Activated CD8-positive, alpha-beta memory T cell treated with anti-CD3 and anti-CD28 coated beads, Interleukin-2, amount 50 U/mL, for 4 hours (primary cell): ENCODE data around the gene AFAP1.

Experiments used
- DNase-seq: peaks from one replicate; pipeline ENCODE4 v3.0.0-alpha.2; 2020

Gene AFAP1

DNA sequence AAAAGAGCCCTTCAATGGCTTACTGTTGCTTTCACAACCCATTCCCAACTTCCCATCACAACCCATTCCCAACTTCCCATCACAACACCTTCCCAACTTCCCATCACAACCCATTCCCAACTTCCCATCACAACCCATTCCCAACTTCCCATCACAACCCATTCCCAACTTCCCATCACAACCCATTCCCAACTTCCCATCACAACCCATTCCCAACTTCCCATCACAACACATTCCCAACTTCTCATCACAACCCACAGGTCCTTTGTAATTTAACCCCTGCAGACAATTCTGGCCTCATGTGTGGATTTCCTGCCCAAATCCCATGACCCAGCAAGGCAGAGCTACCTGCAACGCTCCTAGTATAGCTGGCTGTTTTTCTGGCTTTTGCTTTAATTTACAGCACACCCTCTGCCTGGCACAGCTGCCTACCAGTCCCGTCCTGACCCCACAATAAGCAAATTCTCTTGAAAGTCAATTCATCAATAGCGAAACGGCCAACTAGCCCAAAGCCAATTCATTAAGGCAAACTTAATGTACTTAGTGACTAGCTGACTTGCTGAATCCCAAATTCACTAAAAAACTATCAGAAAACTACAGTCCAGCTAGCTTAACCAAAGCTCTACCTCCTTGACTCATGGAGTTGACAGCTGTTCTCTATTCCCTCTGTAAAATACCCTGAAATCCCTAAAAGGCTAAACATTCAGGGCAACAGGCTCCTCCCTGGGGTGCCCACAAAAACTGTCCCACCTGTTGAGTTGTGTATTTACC is 75.6 kb downstream of the AFAP1 start:
- no peak for DNase-seq

DNA sequence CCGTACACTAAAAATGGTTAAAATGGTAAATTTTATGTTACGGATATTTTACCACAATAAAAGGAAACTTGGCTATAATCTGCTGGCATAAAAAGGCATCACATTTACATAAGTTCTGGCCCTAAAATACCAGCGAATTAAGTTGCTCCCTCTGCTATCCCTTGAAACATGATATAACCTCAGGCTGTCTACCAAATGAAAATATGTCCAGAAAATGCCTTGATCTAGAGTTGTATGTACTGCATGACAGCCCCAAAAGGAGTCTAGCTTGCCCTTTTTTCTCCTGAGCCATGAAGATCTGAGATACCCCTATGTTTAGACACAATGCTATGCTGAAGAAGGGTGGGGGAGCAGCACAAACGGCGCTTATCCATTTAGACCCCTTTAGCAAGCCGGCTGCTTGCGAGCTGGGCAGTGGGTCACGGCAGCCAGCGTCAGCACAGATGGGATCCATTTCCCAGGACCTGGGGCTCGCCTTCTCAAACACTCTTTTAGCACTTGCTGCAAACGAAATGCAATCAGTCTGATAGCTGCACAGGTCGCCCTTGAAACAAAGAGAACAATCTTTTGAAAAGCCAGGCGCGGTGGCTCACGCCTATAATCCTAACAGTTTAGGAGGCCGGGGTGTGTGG is 77.0 kb downstream of the AFAP1 start:
- DNase-seq, result no peak

DNA sequence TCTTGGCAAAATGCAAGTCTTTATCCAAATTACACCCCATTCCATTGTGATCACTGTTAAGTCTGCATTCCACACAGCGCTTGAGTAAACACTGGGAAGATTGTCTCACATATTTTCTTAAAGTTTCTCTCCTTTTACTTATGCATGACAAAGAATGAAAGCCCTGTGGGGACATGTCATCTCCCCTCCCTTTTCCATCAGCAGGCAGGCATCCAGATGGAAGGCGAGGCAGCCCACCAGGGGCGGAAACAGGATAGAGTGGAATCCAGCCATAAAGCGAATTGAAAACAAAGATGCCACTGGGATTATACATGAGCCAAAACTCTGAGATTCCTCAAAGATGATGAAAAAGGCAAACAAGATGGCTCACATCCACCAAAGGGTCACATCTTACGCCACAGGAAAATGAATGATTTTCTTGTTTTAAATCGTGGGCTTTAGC is 78.2 kb downstream of the AFAP1 start:
- DNase-seq, result no peak

DNA sequence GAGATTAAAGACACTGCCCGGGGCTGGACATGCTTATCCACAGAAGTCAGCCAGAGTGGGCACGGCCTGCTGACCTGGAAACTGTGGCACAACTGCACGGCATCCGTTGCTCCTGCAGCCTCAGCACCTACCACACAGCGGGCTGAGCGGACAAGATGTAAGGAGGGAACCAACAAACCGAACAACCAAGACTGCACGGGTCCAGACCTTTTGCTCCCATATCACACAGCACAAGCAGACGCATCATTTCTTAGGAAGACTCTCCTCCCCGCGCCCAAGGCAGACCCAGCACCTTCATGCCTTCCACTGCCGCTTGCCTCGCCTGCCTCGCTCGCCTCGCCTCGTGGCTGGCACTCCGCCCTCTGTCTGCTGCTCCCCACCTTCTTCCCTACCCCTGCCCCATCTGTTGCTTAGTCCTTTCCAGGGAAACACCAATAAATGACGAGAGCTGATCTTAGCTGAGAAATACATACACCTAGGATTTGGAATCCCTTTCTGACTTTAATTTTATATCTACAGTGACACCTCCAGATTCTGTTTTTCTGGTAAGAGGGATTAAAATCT is 79.0 kb downstream of the AFAP1 start:
- DNase-seq, result no peak

DNA sequence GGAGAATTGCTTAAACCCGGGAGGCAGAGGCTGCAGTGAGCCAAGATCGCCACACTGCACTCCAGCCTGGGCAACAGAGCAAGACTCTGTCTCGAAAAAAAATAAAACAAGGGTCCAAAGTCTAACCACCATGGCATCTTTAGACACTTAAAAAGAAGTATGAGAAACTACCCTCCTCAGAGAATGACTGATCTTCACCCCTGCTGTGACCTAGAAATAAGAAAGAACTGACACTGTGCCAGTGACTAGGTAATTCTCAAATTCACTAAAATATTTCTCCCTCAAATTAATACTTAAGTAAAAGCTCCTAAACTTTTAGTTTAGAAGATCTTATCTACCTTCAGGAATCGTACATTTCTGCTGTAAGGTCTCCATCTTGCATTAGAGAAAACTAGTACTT is 80.3 kb downstream of the AFAP1 start:
- no peak for DNase-seq

DNA sequence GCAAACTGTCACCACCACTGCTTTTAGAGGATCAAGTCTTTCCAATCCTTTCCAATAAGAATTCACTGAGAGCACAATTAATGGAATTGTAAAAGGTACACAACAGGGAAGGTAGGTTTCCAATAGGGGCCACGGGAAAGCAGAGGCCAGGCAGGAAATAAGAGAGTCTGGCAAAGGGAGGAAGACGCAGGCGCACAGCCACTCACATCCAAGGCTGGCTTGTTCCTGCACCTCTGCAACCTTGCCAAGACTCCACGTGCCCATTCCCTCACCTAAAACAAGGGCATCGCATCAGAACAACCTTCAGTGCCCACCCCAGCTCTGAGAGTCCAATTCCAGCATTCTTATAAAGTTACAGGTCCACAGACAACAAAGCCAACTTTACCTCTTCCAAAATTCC is 81.2 kb downstream of the AFAP1 start:
- DNase-seq, result no peak

DNA sequence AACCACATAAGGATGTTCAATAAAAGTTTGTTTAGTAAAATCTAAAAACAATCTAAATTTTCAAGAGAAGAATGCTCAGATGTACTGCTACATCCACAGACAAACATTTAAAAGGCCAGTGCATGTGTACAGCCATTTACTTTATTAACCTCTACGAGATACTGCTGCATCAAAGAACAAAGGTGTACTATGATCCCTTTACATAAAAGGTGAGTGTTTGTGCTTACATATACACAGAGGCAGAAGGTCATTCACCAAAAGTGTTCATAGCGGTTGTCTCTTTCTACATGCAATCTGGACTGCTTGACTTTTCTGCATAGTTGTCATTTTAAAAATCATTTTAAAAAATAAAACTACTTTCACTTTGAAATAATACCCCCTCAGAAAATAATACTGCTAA is 81.7 kb downstream of the AFAP1 start:
- no peak for DNase-seq

DNA sequence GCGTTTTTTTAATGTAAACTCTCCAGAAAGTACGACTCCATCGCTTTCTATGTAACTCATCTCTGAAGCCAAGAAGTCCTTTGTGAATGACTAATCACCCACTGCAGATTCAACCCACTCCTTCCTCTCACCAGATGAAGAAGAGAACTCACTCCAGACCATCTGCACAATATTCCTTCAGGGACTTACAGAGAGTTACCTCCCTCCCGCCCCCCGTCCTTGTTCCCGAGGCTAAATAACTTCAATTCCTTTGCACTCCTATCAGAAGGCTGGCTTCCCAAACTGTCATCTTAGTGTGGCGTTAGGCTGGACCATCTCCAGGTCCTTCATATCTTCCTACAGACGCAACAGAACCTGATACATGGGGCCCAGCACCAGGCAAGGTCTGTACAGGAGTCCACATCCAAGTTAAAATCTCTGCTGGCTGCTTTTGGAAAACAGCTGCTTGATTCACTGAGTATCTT is 82.4 kb downstream of the AFAP1 start:
- DNase-seq, result no peak

DNA sequence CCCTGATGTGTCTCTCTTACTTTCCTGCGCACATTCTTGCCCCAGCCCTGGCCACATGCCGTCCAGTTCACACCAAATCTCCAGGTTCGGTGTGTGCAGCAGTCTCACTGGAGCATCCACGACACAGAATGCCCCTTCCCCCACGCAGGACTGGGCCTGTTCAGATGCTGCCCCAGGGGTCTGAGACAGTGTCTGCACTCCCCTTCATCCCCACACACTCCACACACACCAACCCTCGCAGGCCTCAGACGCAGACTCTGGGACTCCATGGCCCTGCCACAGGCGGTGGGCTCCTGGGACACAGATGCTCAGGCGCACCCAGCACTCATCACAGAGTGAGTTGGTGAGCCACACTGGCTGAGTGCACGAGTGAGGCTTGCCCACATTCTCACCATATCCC is 83.9 kb downstream of the AFAP1 start:
- DNase-seq, result no peak

DNA sequence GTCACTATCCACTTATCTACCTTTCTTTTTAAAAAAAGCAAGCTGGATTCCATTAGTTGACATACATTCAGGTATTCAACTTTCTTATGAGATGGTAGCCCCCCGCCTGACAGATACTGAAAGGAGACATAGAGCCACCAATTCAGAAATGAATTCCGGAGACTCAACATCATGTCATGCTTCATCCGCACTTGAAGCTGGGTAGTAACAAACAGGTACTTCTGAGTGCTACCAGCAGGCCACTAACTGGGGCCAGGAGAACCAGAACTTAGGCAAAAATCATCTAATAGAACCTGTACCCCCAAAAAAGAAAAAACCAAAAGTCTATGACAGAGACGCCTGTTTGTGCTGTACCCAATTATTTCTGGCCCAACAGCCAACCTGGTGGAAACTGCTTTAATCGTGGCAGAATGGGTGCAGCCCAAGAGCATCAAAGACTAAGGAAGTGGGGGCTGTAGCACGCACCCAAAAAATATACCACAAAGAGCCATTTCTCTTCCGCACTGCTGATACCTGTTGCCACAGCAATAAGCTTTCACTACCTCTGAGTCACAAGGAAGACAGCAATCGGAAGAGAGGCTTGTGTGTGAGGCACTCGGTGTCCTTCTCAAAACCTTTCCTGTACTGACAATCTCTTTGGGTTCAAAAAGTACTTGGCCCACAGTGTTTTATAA is 84.8 kb downstream of the AFAP1 start:
- DNase-seq, result peak; percentile 40

DNA sequence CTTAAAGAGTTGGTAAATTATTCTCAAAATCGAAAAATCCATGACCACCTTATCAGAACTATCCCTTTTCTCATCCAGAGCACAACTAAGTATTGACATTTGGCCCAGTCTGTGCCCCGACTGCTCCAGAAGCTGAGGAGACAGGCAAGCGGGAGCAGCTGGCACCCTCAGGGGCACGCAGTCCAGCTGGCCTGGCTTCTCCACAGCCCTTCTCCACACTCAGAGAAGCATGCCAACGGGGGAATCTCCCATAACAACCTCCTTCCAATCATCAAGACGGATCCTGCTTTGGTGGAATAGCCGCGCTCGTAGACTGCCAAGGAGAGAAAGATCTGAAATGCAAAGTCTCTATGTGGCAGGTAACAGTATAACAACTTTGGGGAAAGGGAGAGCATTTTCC is 85.4 kb downstream of the AFAP1 start:
- no peak for DNase-seq

DNA sequence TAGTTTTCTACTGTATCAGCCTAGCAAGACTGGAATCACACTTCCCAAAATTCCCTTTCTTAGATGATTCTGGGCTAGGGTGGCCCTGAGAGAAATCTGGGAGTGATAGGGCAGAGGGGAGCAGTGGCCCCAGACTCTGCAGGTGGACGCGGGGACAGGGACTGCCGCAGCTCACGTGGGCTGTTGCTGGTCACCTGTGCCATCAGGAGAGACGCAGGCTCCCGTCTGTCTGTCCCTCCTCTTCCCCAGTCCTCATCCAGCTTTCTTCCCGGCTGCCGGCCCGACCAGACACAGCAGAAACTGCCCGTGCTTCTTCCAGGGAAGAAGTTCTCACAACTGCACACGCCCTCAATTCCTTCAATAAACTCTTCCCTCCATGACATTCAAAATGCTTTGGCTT is 86.4 kb downstream of the AFAP1 start:
- DNase-seq, result no peak

DNA sequence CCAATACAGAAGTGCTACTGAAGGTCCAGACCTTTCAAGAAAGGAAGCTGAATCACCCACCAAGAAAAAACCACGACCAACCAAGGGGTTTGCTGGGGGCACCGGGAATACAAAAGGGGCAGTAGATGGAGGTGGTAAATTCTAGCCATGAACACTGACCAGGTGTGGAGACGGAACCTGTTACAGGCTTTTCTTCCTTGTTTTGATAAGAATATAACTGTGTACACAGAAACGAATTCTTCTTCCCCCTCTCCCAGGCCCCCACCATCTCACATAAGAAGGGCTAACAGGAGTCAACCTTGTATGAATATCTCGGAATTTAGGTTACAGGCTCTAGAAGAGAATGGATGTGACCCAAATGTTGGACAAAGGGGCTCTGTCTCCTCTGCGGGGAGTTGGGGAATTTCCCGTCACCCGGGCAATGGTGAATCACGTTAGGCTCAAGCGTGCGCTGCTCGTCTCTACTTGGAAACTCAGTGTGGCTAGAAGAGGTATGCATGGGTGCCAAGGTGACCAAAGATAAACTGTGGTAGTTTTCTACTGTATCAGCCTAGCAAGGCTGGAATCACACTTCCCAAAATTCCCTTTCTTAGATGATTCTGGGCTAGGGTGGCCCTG is 87.0 kb downstream of the AFAP1 start:
- DNase-seq, result no peak

DNA sequence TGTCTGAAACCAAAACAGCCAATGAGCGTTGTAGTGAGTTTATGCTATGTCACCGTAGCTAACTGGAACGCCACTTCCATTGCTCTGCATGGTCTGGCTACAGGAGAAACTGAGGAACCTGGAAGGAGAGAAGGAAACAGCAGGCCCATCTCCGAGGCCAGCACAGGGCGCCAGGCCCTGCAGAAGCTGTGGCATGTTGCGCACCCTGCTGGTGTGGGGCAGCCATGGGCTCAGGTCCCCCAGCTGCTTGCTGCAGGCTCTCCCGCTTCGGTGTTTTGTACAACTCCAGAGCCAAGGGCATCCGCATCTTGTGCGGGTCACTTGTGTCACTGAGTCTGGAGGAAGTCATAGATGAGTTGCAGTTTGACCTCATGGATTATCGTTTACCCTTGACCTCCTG is 89.2 kb downstream of the AFAP1 start:
- no peak for DNase-seq

DNA sequence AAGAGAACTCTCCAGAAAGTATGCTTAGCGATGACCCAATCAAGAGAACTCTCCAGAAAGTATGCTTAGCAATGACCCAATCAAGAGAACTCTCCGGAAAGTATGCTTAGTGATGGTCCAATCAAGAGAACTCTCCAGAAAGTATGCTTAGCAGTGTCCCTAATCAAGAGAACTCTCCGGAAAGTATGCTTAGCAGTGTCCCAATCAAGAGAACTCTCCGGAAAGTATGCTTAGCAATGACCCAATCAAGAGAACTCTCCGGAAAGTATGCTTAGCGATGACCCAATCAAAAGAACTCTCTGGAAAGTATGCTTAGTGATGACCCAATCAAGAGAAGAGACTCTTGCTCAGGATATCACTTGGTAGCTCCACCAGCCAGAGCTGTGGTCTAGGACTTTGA is 92.5 kb downstream of the AFAP1 start:
- no peak for DNase-seq

DNA sequence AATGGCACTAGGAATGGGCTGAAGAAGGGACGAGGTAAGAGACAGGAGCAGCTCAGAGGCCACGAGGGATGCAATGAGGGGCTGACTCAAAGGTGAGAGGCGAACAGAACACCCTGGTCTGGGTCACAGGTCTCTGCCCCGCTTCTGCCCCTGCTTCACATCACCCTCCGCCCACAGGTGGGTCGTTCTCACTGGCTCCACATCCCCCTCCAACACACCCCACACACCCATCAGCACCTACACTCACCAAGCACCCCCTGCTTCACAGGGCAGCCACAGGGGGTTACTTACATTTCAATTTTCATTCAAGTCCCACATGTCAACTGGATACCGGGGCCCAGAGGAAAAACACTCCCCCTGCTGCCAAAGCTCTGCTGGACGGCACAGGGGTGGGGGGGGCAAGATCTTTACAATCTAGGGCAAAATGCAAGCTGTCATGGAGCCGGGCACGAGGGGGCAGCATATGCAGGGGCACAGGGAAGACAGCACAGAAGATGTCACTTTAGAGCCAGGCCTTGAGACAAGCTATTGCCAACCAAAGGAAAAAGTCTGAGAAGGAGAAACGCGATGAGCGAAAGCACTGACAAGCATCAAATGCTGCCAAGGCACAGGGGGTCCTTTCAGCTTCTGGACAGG is 94.0 kb downstream of the AFAP1 start:
- peak; percentile 39 for DNase-seq

DNA sequence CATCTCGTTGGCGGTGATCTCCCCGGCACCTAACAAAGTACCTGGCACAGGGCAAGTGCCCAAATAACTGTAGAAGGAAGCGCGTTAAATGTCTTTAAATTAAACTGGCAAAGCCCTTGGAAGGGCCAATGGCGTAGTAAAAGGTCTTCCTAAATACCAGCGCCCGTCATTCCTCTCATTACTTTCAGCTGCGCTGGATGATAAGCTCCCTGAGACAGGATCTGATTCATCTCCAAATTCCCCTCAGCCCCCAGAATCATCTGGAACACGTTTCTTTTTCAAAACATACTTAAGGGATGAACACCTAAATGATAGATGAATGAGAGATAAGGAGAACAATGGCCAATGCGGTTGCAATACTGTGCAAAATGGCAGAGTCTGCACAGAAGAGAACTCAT is 95.1 kb downstream of the AFAP1 start:
- no peak for DNase-seq

DNA sequence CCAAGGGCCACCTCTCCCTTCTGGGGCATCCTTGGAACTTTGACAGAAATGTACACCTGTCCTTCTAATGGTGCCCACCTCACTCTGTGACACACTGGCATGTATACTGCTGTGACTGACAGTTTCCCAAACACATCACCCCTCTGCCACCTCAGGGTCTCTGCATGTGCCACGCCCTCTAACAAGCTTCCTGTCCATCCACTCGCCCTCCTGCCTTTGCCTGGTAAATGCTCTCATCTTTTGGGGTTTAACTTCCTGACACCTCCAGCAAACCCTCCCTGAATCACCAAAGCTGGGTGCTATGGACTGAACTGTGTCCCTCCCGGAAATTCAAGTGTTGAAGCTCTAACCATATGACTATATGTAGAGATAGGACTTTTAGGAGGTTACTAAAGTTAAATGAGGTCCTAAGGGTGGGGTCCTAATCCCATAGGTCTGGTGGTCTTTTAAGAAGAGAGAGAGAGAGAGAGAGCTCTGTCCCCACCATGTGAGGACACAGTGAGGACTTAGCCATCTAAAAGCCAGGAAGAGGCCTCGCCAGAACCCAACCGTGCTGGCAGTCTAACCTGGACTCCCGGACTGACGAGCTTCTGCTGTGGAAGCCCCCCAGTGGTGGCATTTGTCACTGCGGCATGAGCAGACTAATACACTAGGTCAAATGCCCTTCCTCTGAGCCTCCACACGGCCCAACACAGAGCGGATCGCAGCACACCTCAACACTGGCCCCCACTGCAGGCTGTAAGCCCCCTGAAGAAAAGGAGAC is 95.6 kb downstream of the AFAP1 start:
- DNase-seq, result peak; percentile 74

DNA sequence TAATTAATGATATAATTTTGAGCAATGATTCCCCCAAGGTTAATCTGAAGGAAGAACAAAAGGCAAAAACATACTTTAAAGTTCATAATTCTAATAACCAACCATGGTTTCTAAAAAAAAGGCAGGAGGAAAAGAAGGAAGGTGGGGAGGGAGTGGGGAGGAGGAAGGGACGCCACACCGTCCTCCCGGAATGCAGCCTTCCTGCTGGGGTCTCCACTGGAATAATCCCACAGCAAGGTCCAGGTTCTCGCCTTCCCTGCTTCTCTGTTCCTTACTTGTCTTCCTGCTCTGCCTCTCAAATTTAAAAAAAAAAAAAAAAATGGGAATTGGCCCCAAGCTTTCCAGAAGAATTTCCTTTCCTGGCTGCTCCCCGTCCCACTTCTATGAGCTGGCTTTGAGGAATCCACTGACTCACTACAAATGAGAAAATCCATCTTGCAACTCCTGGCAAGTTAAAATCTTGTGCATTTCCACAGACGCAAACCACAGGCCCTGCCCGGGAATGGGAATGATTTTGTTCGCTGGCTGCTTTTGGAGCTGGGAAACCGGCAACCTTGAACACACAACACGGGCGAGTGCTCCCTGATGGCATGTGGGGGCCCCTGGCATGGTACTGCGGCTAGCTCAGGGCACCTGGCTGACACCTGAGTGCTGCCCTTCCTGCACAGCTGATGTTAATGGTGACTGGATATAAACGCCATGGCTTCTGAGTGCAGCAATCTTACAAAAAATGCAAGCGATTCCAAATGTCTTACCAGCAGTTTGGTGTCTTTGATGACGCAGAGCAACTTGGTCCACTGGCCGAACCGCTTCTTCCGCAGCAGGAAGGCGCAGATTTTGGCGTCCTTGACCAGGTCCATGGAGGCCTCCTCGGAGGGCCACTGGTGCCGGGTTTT is 97.0 kb downstream of the AFAP1 start:
- no peak for DNase-seq

DNA sequence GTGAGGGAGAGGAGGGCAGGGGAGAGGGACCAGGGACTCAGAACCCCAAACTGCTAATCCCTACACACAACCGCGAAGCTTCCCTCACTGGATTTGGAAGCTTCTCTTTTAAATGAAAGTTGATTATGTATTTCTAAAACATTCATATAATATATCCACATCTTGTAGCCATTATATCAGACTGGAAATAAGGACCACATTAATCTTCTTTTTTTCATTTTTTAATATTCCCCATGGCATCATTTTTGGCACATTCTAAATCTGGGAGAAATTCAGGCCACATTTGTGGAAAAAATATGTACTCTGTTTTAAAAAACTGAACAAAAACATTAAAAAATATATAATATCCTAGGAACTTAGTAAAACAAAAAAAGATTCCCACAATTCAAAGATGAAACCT is 97.8 kb downstream of the AFAP1 start:
- DNase-seq, result no peak

DNA sequence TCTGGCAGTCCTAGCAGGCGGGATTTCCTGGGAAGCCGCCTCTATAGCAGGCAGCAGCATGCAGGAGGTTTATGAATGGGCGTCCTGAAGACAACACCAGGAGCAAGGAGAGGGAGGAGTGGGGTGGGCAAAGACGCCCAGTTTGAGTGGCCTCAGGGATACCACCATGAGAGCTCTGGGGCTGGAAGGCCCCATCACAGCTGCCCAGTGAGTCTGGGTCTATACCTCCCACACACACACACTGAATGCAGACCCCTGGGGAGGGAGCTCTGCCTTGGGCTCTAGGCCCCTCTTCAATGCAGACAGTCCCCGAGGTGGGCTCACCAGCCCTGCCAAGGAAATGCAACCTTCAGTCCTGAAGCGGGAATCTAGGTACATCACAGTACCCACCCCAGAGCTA is 98.6 kb downstream of the AFAP1 start:
- no peak for DNase-seq
